Left kidney (tissue), 8 donors: Measurements from ENCODE around the gene OR6V1. TPM values are rescaled to one million over a fixed set of nuclear protein-coding genes. Genes with fewer than 3 reads are reported as not detected.

Source experiments
- DNase-seq: peaks from one replicate; pipeline ENCODE4 v3.0.0-alpha.2; 2013
- long read RNA-seq, 8 donors: transcript quantifications; one replicate each; lab custom pipeline, GENCODE V29; 2026
- polyA plus RNA-seq: library from polyadenylated mRNA; unstranded; fragments of 120-200 nt; gene quantifications from one replicate; pipeline ENCODE4 v1.2.1, GENCODE V29; 2013; ENCODE audit not compliant: insufficient read length

The OR6V1 gene
- not detected for polyA plus RNA-seq
- long read RNA-seq, donor 1, result 0 reads
- long read RNA-seq, donor 2, result 0 reads
- long read RNA-seq, donor 3, result 0 reads
- long read RNA-seq, donor 4, result 0 reads
- long read RNA-seq, donor 5, result 0 reads
- long read RNA-seq, donor 6, result 0 reads
- long read RNA-seq, donor 7, partial matches to known transcripts, result 0 of 1 reads
- long read RNA-seq, donor 7, other reads (novel, unspliced or antisense), result 0 of 1 reads
- long read RNA-seq, donor 8, partial matches to known transcripts, result 0 of 1 reads
- long read RNA-seq, donor 8, other reads (novel, unspliced or antisense), result 0 of 1 reads

DNA sequence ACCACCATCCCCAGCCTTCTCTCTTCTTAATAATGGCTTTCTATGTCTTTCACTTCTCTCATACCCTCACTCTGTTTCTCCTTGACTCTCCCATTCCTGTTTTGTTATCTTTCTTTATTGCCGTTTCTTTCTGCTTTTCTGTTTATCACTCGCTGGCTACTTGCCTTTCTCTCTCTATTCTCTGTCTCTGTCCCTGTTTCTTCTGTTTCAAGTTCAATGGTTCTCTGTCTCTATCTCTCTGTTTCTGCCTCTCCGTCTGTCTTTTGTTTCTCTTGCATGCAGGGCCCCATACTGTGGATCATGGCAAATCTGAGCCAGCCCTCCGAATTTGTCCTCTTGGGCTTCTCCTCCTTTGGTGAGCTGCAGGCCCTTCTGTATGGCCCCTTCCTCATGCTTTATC lies at the start of gene OR6V1:
TSS of gene OR6V1 (plus strand) at position 301 of the 400 bp plus-strand sequence. CDS start at position 301, 0 bp downstream.
- no peak for DNase-seq

DNA sequence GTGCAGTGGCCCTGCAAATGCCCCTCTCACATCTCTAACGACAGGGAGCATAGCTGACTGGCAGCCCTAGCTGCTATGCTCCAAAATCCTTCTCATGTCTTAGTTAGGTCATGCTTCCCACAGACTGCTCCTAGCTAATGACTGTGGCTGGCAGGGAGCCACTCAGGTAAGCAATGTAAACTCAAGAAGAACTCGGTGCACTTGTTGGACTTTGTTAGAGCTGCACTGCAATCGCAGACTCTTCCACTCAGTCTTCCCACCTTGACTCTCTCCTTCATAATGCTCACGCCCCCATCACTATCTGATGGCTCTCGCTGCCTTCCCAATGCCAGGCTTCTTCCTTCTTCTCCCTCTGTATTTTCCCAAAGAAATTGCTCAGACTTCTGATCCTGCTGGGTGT lies 49.2 kb upstream of the OR6V1 start:
- DNase-seq, result no peak

DNA sequence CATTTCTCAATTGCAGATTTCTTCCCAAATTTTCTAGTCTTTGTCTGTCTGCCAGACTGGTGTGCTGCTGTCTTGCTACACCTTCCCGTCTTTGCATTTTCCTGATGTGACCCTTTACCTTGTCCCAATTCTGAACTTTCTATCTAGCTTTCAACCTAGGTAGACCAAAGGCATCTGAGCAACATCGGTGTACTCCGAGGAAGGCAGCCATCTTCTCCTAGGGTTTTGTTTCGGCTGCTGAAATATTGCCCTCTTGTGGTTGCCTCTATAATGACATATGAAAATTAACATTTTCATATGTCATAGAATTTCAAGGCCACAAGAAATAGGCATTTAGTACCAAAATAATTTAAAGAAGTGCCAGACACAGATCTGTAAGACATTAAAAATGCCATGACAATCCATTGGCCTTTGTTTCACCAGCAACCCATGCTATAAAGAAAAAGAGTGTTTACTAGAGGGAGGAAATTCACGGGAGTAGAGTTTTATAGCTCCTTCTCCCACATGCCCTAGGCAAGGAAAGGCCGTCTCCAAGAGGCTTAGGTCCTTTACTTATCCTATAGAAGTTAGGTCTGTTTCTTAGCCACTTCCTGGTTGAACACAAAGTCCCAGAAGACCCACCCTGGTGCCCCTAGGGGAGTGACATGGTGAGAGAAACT lies 48.6 kb upstream of the OR6V1 start:
- peak; percentile 35 for DNase-seq

- DNase-seq, result no peak
Measured at GRCh38 chr7:143005632-143006260, 46.4 kb upstream of the OR6V1 start.

- peak; percentile 62 for DNase-seq
Measured at GRCh38 chr7:143008007-143008901, 43.9 kb upstream of the OR6V1 start.

- DNase-seq, result no peak
Measured at GRCh38 chr7:143012001-143012400, 40.1 kb upstream of the OR6V1 start.

DNA sequence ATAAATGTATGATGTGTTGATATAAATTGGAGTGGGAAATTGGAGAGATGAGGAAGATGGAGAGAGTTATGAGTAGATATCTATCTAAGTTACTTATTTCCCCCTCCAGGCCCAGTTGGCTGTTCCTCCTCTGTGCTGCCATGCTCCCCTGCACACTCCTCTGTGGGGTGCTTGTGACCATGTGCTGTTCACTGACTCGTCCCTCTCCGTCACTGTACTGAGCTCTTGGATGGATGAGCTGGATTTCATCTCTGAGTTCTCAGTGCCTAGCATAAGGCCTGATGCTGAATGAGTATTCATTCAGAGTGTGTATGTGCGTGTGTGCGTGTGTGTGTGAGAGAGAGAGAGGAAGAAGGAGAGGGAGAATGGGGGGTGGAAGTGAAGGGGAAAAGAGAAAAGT lies 39.7 kb upstream of the OR6V1 start:
- no peak for DNase-seq

DNA sequence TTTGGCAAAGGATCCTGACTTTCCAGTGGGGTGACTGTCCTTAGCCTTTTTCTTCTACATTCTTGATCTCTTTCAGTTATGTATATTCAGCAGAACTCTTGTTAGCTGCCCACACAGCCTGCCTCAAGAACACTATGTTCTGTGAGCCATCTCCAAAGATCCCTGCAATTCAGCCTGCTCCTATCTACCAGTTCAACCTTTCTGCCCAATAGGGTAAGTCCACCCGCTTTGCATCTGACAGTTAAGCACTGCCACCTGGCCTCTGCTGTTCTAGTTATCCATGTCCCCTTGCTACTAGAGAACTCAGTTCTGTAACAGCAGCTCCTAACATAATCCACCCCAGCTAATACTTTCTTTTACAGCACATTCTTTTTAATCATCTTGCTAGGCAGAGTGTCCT lies 38.7 kb upstream of the OR6V1 start:
- no peak for DNase-seq

DNA sequence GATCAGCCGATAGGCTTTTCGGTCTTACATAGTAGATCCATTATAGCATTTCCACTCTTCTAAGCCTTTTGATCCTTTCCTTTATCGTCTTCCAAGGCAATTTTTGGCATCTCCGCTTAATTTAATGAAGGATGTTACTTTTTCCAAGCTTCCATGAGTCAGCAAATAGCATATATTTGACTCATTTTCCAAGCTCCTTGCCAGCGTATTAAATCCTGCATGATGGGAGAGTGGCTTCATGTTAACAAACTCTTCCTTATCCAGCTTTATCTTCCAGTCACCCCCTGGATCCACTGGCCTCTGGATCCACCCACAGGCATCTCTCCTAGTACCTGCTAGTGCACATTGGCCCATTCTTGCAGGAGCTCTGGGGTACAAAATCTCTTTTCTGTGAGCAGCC lies 38.2 kb upstream of the OR6V1 start:
- no peak for DNase-seq

GRCh38 chr7:143015084-143015483 lies 37.1 kb upstream of the OR6V1 start:
- no peak for DNase-seq

DNA sequence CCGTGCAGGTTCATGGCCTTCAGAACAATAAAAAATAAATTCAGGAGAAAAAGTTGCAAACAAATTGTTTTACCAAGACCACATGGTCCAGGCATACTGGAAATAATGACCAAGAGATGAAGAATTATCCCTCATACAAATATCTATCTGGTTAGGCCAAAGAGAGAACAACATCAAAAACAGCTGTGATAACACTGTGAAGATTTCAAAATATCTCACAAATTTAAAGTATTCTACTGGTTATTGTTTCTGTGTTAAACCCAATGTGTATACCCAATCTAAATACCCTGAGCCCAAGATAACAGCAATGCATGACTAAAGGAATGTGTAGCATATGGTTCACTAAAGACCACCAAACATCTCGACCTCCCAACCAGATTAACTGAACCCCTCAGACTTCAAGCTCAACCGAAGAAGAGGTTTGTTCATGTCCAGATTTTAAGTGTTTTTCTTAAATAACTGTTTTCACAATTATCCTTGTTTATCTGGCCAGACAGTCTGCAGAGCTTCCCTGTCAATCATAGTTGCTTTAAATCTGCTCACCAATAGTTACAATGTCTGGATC lies 36.1 kb upstream of the OR6V1 start:
- no peak for DNase-seq

- no peak for DNase-seq
Measured at GRCh38 chr7:143016996-143017395, 35.1 kb upstream of the OR6V1 start.

DNA sequence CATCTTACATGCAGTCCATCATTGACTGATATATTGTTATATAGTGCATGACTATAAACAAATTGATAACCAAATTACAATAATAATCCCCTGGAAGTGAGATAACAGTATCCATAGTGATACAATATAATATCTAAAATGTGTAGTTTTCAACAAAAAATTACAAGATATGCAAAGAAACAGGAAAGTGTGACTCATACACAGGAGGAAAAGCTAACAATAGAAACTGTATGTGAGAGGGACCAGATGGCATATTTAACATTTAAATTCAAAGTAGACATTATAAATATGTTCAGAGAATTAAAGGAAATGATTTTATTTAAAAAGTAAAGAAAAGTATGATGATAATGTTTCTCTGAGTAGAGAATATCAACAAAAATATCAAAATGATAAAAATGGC lies 33.2 kb upstream of the OR6V1 start:
- no peak for DNase-seq

DNA sequence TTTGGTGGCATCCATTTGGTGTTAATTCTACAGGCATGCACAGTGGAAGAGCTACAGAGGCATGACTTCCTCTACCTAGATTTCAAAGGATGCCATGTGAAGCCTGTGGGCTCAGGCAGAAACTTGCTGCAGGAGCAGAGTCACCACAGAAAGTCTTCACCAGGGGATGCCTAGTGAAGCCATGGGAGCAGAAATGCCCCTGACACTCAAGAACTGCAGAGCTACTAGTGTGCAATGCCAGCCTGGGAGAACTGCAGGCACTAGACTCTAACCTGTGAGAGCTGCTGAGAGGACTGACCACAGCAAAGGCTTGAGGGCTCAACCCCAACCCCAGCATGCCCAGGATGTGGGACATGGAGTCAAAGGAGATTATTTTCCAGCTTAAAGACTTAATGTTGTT lies 29.1 kb upstream of the OR6V1 start:
- no peak for DNase-seq

DNA sequence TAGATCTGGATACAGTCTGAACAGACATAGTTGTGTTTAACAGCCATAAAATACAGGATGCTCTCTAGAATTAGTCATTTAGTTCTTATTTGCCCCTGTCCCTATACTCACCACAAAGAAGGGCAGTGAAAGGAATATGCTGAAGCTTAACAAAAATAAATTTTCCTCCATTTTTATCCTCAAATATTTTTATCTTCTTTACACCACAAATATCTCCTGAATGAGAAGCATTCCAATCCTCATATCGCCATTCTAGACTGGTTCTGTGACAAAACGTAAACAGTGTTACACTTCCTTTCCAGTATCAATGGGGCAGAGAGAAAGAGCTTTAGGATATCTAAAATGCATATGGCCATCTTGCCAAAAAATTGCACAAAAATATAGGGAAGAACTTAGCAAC lies 26.8 kb upstream of the OR6V1 start:
- DNase-seq, result no peak

GRCh38 chr7:143027032-143027431 lies 25.1 kb upstream of the OR6V1 start, which contains the start of gene OR9A2:
TSS of gene OR9A2 (minus strand) at chr7:143027132. CDS start at chr7:143027132, 0 bp downstream.
- DNase-seq, result no peak

DNA sequence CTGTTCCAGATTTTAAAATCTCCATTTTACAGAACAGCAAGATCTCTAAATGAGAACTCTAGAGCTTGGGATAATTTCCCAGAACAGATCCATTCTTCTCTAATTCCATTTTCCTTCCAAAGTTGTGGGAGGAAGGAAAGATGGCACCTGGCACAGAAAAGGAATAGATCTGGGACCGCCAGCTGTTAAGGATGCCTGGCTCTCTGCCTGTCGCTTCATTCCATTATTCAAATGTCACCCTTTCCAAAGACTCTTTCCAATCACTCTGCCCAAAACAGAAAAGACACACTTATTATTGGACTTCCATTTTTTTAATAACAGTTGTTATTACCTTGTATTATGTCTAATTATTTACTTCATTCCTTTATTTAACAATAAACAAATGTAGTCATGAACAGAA lies 24.5 kb upstream of the OR6V1 start:
- DNase-seq, result no peak

GRCh38 chr7:143038635-143039034 lies 13.5 kb upstream of the OR6V1 start:
- DNase-seq, result no peak

DNA sequence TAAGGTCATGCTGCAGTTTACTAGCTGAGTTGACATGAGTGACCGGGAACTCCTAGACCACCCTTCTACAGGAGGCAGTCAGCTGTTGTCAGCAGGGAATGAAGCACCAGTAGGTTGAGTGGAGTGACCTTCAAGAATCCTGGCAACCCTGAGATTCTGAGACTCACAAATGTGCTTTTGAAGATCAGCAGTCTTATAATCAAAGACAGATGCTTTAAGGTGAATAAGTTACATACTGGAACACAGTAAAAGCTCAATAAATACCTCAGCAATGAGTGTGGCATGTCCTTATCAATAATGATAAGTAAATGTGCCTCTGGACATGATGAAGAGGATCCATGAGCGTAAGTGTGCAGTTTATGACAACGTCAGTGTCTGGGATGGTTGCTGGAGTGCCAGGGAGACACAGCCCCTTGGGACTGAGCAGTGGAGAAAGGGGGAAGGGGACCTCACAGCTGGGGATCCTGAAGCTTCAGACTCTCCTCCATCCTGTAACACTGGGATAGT lies 11.9 kb upstream of the OR6V1 start:
- no peak for DNase-seq

- no peak for DNase-seq
Measured at GRCh38 chr7:143041346-143041745, 10.8 kb upstream of the OR6V1 start.

- DNase-seq, result no peak
Measured at GRCh38 chr7:143042159-143042789, 9.9 kb upstream of the OR6V1 start.
